ENCODE measurements around the gene SH2D4B. TPM values are rescaled to one million over a fixed set of nuclear protein-coding genes. Genes with fewer than 3 reads are reported as not detected.

The SH2D4B gene
- total RNA-seq, 1 experiment from 2014 or later: 0.07 TPM

DNA sequence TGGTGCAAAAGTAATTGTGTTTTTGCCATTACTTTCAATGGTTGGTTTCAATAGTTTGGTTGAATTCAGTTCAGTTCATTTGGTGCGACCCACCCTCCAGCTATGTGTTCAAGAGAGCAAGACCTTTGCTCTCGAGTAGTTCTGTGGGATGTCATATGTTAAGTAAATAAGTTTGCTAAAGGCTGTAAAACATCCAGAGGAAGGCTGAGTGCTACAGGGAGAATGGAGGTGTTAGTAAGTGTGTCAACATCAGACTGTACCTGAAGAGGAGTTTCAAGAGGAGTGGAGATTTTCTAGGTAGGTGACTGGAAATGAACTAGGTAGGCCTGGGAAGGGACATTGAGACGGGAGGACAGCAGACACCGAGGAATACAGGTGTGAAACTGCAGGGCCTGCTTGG lies 147.7 kb downstream of the SH2D4B start:
- Mint-ChIP-seq H3K9me3 (no peaks in the 10 kb centered on the region), H3K4me3 (no peak overlapping the region), H3K36me3 (ENCODE audit: insufficient read depth in 1 of 3, low read depth in 3 of 3) (no peaks in the 10 kb centered on the region), H3K4me1 (no peaks in the 10 kb centered on the region), H3K27me3 (ENCODE audit: low read depth) (peaks cover 2% of the 10 kb centered on the region; the same call in 1 of the 2 replicates), H3K27ac (0 out of 7 replicates have a peak overlapping the region, but pooled peaks of 1 of the 3 experiments have one; percentile 9)
- Histone ChIP-seq H3T11ph (ENCODE audit: low read length) (no peak overlapping the region), H3K4ac (ENCODE audit: low read depth, low read length) (no peak overlapping the region), H2BK20ac (ENCODE audit: low read depth, low read length, poor library complexity, severe bottlenecking) (no peak overlapping the region), H4K8ac (replicated peaks; ENCODE audit: insufficient read length, low read depth, low read length) (no peak overlapping the region), H4K5ac (ENCODE audit: insufficient read length, low read depth, low read length) (no peak overlapping the region), H3K27me3 (ENCODE audit: insufficient read depth, low read length) (no peaks in the 10 kb centered on the region), H3K9ac (ENCODE audit: extremely low read depth, insufficient read length, low read length) (no peak overlapping the region), H3K79me1 (ENCODE audit: insufficient read depth, low read depth, low read length, poor library complexity, severe bottlenecking) (no peaks in the 10 kb centered on the region), H4K91ac (ENCODE audit: insufficient read length, low read depth, low read length) (no peak overlapping the region), H2AK5ac (ENCODE audit: insufficient read length, low read length) (no peak overlapping the region), H3K27ac (ENCODE audit: insufficient read length, low read depth, low read length) (no peak overlapping the region), H3K23me2 (ENCODE audit: insufficient read length, low read depth, low read length, poor library complexity, severe bottlenecking) (no peaks in the 10 kb centered on the region), H2BK120ac (ENCODE audit: low read depth, low read length, poor library complexity, severe bottlenecking) (no peak overlapping the region), H2BK12ac (ENCODE audit: insufficient read length, low read depth, low read length) (no peak overlapping the region), H3K14ac (ENCODE audit: insufficient read depth, low read length) (no peak overlapping the region), H3K4me1 (ENCODE audit: insufficient read depth, low read length) (no peaks in the 10 kb centered on the region), H3K18ac (ENCODE audit: insufficient read length, low read depth, low read length) (no peak overlapping the region), H3K9me3 (ENCODE audit: control insufficient read depth, low read depth, low read length) (no peaks in the 10 kb centered on the region), H4K20me1 (ENCODE audit: control insufficient read depth, insufficient read depth, insufficient read length) (no peaks in the 10 kb centered on the region), H2BK5ac (ENCODE audit: insufficient read length, low read length) (no peak overlapping the region), H3K4me2 (ENCODE audit: insufficient read depth, insufficient read length, low read length) (no peak overlapping the region), H2BK15ac (ENCODE audit: low read depth, low read length) (no peak overlapping the region), H3K23ac (ENCODE audit: insufficient read length, low read depth, low read length) (no peak overlapping the region), H3K56ac (ENCODE audit: insufficient read length, low read depth, low read length) (no peak overlapping the region), H3K79me2 (ENCODE audit: insufficient read depth, low read length) (no peaks in the 10 kb centered on the region), H2AFZ (ENCODE audit: low read length) (no peak overlapping the region)
- no peak for DNase-seq
- WGBS (ENCODE audit: extremely low coverage, insufficient read length, low lambda C conversion rate): no CpG with 5 or more reads among the region's 4 CpGs
- TF ChIP-seq, protein P1, sequence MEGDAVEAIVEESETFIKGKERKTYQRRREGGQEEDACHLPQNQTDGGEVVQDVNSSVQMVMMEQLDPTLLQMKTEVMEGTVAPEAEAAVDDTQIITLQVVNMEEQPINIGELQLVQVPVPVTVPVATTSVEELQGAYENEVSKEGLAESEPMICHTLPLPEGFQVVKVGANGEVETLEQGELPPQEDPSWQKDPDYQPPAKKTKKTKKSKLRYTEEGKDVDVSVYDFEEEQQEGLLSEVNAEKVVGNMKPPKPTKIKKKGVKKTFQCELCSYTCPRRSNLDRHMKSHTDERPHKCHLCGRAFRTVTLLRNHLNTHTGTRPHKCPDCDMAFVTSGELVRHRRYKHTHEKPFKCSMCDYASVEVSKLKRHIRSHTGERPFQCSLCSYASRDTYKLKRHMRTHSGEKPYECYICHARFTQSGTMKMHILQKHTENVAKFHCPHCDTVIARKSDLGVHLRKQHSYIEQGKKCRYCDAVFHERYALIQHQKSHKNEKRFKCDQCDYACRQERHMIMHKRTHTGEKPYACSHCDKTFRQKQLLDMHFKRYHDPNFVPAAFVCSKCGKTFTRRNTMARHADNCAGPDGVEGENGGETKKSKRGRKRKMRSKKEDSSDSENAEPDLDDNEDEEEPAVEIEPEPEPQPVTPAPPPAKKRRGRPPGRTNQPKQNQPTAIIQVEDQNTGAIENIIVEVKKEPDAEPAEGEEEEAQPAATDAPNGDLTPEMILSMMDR (conservative IDR thresholded peaks at IDR 0.05): no peak
